ENCODE data around the gene FAM53B.

FAM53B gene

DNA sequence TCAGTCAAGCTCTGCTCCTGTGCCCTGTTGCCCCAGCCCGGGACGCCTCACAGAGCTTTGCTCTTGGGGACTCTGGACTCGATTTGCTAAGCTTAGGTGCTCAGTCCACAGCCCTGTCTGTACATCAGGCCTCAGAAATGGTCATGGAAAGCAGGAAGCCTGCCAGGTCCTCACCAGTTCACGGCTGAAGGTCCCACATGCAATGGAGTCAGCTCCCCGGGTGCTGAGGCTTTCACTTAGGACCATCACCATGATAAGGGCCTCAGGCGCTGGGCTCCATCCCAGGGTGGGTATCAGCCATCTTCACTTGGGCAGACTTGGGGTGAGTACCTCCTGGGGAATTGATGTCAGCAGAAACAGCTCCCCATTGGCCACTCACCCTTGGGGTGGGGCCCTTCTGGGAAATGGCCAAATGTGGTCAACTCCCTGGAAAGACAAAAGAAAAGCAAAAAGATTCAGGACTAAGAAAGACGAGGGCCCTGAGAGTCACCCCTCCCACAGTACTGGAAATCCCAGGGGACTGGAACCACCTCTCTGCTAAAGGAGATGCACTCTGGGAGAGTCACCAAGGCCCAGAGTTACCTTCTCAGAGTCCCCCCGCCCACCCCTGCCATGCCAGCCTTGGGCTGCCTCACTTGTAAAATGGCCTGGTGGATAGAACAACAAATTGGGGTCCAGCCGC lies 37.6 kb downstream of the FAM53B start:
- no peak for DNase-seq (ENCODE audit: low spot score)
- in situ Hi-C loops (cut with MboI; ENCODE audit: low pct_unique_long_range_greater_than_20kb, low sequenced_read_pairs, unreplicated experiment): no loop called here
- TF ChIP-seq, protein P1, sequence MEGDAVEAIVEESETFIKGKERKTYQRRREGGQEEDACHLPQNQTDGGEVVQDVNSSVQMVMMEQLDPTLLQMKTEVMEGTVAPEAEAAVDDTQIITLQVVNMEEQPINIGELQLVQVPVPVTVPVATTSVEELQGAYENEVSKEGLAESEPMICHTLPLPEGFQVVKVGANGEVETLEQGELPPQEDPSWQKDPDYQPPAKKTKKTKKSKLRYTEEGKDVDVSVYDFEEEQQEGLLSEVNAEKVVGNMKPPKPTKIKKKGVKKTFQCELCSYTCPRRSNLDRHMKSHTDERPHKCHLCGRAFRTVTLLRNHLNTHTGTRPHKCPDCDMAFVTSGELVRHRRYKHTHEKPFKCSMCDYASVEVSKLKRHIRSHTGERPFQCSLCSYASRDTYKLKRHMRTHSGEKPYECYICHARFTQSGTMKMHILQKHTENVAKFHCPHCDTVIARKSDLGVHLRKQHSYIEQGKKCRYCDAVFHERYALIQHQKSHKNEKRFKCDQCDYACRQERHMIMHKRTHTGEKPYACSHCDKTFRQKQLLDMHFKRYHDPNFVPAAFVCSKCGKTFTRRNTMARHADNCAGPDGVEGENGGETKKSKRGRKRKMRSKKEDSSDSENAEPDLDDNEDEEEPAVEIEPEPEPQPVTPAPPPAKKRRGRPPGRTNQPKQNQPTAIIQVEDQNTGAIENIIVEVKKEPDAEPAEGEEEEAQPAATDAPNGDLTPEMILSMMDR (IDR thresholded peaks at IDR 0.05; ENCODE audit: extremely low read depth, insufficient read depth, missing control alignments): no peak

DNA sequence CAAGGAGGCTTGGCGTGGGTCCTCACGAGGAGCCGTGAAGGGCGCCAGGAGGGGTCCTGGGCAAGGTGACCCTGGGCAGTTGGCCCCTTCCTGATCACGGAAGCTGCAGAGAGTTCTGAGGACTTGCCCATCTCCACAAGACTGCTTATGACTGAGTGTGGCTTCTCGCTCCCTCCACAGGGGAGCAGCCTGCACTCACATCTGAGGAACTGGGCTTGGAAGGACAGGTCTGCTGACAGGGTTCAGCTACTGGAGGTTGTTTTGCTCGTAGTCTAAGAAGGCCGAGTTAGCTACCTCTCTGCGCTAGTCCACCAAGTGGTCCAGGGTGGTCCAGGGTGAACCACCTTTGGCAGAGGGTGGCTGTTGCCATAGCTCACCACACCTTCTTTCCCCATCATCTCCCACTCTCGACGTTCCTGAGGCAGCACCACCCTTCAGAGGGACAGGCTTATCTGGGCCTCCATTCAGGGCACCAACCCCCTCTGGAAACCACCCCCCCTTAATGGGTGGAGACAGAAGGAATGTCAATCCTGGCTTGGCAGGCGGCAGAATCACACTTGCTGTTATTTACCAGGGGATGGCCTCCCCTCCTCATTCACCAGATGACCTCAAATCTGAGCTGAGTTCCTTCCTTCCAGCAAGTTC lies 38.2 kb downstream of the FAM53B start:
- no peak for DNase-seq (ENCODE audit: low spot score)
- TF ChIP-seq, protein P1 (IDR thresholded peaks at IDR 0.05; ENCODE audit: extremely low read depth, insufficient read depth, missing control alignments): no peak
- in situ Hi-C loops (cut with MboI; ENCODE audit: low pct_unique_long_range_greater_than_20kb, low sequenced_read_pairs, unreplicated experiment): no loop called here

DNA sequence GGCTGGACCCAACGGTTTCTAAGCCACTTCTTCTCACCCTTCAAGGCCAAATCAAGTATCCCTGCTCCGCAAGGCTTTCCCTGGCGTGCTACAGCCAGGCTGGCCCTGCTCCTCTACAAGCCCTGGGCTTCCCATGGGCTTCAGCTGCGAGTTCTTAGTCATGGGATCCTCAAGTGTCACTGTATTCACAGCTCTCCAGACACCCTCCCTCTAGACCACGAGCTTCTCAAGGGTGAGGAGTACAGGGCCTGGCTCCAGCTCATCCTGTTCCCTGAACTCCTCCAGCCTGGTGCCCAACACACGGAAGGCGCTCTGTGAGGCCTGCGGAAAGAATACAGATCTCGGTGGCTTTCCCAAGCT lies 38.8 kb downstream of the FAM53B start:
- TF ChIP-seq, protein P1 (IDR thresholded peaks at IDR 0.05; ENCODE audit: extremely low read depth, insufficient read depth, missing control alignments): no peak
- no peak for DNase-seq (ENCODE audit: low spot score)
- in situ Hi-C loops (cut with MboI; ENCODE audit: low pct_unique_long_range_greater_than_20kb, low sequenced_read_pairs, unreplicated experiment): no loop called here

DNA sequence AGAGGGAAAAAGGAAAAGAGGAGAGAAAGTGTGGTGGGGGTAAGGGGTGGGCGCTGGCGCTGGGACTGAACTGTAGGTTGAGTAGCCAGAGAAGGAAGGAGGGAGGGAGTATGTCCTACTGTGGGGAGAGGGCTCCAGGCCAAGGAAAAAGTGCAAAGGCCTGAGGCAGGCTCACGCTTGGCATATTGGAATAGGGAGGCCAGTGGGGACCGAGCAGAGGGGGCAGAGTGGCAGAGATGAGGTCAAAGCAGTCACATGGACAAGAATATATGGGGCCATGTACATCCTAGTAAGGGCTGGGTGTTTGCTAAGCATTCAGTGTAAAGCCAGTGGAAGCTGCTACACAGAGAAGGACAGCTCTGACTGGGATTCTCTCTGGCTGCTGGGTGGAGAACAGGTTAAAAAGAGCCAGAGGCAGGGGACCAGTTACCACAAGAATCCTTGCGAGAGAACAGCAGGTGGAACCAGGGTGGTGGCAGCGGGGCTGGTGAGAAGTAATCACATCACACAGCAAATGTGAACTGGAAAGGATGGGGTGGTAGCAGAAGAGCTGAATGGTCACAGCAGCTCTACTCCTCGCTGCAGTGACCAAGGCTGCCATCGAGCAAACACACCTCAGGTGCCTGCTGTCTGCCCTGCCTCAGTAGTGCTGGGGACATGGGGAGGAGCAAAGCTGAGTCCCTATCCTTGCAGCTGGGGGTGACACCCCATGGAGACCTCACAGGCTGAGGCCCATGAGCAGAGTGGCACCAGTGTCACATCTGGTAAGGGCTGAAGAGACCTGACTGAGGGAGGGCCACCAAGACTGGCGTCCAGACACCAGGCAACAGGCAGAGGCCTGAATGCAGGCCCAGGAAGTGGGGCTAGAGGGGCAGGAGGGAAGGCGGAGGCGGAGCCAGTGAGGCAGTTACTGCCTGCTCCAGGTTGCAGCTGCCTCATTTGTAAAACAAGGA lies 39.5 kb downstream of the FAM53B start:
- TF ChIP-seq, protein P1 (IDR thresholded peaks at IDR 0.05; ENCODE audit: extremely low read depth, insufficient read depth, missing control alignments): no peak
- in situ Hi-C loops (cut with MboI; ENCODE audit: low pct_unique_long_range_greater_than_20kb, low sequenced_read_pairs, unreplicated experiment): no loop called here
- no peak for DNase-seq (ENCODE audit: low spot score)

DNA sequence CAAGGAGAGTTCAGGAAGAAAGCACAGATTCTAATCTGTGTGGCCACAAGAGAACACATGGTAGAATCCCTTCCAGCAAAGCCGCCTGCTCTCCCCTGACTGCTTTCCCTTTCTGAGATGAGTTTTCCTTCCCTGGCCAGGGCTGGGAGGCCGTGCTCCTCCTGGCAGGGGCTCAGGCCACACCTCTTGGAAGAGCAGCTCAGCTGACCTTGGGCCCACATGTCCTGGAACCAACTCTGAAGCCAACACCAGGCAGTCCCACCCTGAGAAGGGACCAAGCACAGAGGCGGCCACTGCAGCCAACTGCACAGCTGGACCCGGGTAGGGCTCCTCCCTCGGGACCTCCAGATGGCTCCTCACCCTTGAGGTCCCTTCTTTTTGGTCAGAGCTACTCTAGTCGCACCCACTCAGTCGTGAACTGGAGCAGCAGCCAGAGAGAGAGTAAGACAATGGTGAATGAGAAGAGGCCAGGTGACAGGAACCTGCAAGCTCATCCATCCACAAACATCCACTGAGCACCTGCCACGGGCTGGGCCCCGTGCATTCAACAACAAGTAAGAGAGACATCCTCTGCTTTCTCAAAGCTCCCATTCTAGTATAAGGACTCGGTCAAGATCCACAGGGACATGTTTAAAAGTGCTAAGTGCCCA lies 40.3 kb downstream of the FAM53B start:
- no peak for DNase-seq (ENCODE audit: low spot score)
- TF ChIP-seq, protein P1 (IDR thresholded peaks at IDR 0.05; ENCODE audit: extremely low read depth, insufficient read depth, missing control alignments): no peak
- in situ Hi-C loops (cut with MboI; ENCODE audit: low pct_unique_long_range_greater_than_20kb, low sequenced_read_pairs, unreplicated experiment): no loop called here

DNA sequence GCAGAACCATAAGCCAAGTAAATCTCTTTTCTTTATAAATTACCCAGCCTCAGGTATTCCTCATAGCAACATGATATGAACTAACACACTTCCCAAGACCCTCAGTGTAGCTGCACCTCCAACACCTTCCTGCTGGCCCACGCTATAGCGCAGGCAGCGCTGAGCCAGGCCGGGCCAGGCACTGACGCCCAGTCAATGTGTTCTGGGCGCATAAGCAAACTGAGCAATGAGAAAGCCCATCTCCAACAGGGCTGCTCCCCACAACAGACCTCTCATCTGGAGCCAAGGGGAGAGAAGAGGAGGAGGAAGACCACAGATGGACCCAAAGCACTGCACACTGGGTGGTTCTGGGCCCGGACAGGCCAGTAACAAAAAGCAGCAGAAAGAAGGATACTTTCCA lies 40.8 kb downstream of the FAM53B start:
- TF ChIP-seq, protein P1 (IDR thresholded peaks at IDR 0.05; ENCODE audit: extremely low read depth, insufficient read depth, missing control alignments): no peak
- in situ Hi-C loops (cut with MboI; ENCODE audit: low pct_unique_long_range_greater_than_20kb, low sequenced_read_pairs, unreplicated experiment): no loop called here

More for the DNA sequence above, 40.8 kb downstream of the FAM53B start:
- DNase-seq (ENCODE audit: low spot score): no peak
